Urinary bladder (tissue), 4 donors: ENCODE measurements around the gene SLX9. TPM values are rescaled to one million over a fixed set of nuclear protein-coding genes. Genes with fewer than 3 reads are reported as not detected.

Experiments
- DNase-seq: peaks from one replicate; pipeline ENCODE4 v3.0.0-alpha.2; 2015; ENCODE audit errors: extremely low spot score
- H3K27ac ChIP-seq: one replicate; pipeline ENCODE4 v1.5.1; 2013; ENCODE audit warnings: low read depth, mild to moderate bottlenecking, moderate library complexity
- H3K36me3 ChIP-seq: one replicate; pipeline ENCODE4 v1.6.1; 2013; ENCODE audit warnings: mild to moderate bottlenecking, moderate library complexity; ENCODE audit not compliant: insufficient read depth
- H3K4me1 ChIP-seq: one replicate; pipeline ENCODE4 v1.6.1; 2013; ENCODE audit warnings: mild to moderate bottlenecking, moderate library complexity; ENCODE audit not compliant: insufficient read depth
- H3K4me3 ChIP-seq: one replicate; pipeline ENCODE4 v1.5.1; 2013; ENCODE audit warnings: low read depth, low read length
- WGBS: extraction: QIAGEN DNeasy Blood & Tissue Kit; methylation state at CpG from one replicate; pipeline ENCODE4 v1.1.7; 2013; 5-methylcytosine and 5-hydroxymethylcytosine counted together
- polyA plus RNA-seq: library from polyadenylated mRNA; stranded (reverse); fragments of 200-250 nt; gene quantifications from one replicate; pipeline ENCODE4 v1.2.3, GENCODE V29; 2013
- total RNA-seq: library from RNA; depleted of rRNA; stranded (reverse); fragments of >200 nt; gene quantifications from one replicate; pipeline ENCODE4 v1.2.3, GENCODE V29; 2014
- donor health status: healthy with polysubstance abuse.
- donor health status: healthy.

The SLX9 gene
- total and polyA plus RNA-seq, 2 donors, result 7.1 to 35.7 TPM

DNA sequence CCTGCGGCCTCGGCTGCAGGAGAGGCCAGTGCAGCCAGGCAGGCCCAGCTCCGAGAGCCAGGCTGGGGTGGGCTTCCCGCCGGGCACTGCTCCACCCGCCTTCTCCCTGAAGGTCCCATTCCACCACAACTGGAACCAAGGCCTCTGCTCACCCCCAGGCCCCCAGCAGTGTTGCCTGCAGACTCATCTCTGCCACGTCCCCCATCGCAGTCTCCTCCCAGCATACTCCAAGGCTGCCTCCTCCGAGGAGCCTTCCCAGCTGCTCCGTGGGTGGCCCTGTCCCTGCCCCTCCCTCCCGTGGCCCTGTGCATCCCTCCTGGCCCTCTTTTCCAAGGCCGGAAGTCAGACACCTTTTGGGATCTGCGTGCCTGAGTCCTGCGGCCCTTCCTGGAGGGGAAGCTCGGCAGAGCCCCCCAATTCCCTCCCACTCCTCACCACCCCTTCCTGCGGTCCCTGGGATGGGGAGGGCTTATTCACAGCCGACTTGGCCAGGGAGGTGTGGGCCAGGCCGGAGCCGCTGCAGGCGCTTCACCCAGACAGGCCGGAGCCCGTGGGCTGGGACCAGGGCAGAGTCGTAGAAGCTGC lies 47.6 kb downstream of the SLX9 start:
- Histone ChIP-seq H3K4me1 (no peaks in the 10 kb centered on the region), H3K27ac (no peak overlapping the region)
- DNase-seq, result no peak

GRCh38 chr21:44987886-44988606 lies 48.2 kb downstream of the SLX9 start:
- H3K4me3 ChIP-seq, result no peak overlapping the region
- H3K4me1 ChIP-seq, result no peaks in the 10 kb centered on the region
- no peak for DNase-seq
- no peaks in the 10 kb centered on the region for H3K36me3 ChIP-seq
- 73% methylated on average over 37 of the region's 37 CpGs for WGBS
- no peak overlapping the region for H3K27ac ChIP-seq

More for the DNA sequence above, 47.6 kb downstream of the SLX9 start:
- 68% methylated on average over 23 of the region's 23 CpGs for WGBS
- Histone ChIP-seq H3K4me3 (no peak overlapping the region), H3K36me3 (no peaks in the 10 kb centered on the region)

GRCh38 chr21:44988607-44989536 lies 49.0 kb downstream of the SLX9 start:
- no peak for DNase-seq
- no peak overlapping the region for H3K4me3 ChIP-seq
- 75% methylated on average over 20 of the region's 20 CpGs for WGBS
- H3K27ac ChIP-seq, result no peak overlapping the region
- no peaks in the 10 kb centered on the region for H3K36me3 ChIP-seq
- no peaks in the 10 kb centered on the region for H3K4me1 ChIP-seq

DNA sequence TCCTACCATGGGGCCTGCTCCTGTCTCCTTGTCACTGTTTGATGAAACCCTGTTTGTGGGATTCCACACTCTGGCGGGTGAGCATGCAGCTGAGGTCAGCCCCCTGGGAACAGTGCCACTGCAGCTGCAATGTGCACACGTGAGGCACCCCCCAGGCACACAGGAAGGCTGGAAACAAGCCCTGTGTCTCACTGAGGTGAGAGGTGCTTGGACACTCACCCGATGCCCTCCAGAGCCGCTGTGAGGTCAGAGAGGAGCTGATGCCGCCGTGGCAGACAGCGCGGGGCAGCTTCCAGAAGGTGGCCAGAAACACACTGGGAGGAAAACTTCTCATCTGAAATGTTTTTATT lies 49.7 kb downstream of the SLX9 start:
- DNase-seq, result no peak
- no peak overlapping the region for H3K27ac ChIP-seq

DNA sequence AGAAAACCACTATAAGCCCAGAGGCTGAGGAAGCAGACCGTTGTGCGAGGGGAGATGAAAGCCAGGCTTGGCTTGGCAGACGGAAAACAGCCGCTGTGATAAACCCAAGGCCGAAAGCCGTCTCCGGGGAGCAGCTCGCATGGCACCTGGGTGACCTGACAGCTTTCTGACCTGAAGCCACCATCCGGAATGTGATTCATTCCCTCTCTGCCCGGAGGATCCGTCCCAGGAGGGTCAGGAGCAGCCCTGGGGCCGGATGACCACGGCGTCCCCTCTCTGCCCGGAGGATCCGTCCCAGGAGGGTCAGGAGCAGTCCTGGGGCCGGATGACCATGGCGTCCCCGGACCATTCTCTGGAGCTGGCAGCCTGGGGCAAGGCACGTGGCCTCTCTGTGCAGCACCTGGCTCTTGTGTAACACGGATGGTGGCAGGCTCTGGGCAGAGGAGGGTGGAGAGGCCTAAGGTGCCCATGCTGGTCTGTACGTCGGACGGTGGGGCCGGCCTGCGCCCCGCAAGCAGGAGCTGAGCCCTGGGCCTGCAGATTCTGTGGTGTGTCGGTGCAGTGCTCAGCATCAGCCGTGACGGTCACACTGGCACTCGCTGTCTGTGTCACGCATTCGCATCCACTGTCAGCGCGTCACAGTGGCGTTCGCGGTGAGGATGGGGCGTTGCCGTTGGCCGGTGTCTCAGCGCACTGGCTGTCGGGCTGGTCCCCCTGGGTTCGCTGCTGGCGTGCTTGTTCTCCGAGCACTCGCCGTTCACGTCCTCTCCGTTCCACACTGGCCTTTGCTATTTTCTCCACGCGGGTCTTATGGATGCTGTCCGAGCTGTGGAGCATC lies 50.3 kb downstream of the SLX9 start:
- no peak overlapping the region for H3K4me3 ChIP-seq
- DNase-seq, result no peak
- H3K27ac ChIP-seq, result no peak overlapping the region
- no peaks in the 10 kb centered on the region for H3K36me3 ChIP-seq
- no peaks in the 10 kb centered on the region for H3K4me1 ChIP-seq
- 72% methylated on average over 53 of the region's 53 CpGs for WGBS

More for the DNA sequence above, 49.7 kb downstream of the SLX9 start:
- H3K4me3 ChIP-seq, result no peak overlapping the region
- no peaks in the 10 kb centered on the region for H3K36me3 ChIP-seq
- 41% methylated on average over 8 of the region's 8 CpGs for WGBS
- no peaks in the 10 kb centered on the region for H3K4me1 ChIP-seq

GRCh38 chr21:44990921-44991320 lies 51.1 kb downstream of the SLX9 start:
- H3K4me1 ChIP-seq, result no peaks in the 10 kb centered on the region
- no peak for DNase-seq
- no peak overlapping the region for H3K4me3 ChIP-seq
- H3K27ac ChIP-seq, result no peak overlapping the region
- H3K36me3 ChIP-seq, result no peaks in the 10 kb centered on the region
- WGBS, result 81% methylated on average over 13 of the region's 13 CpGs

- no peak for DNase-seq
- no peak overlapping the region for H3K27ac ChIP-seq
- WGBS, result 30% methylated on average over 38 of the region's 38 CpGs
Observed at GRCh38 chr21:44991538-44992483, 52.0 kb downstream of the SLX9 start.

DNA sequence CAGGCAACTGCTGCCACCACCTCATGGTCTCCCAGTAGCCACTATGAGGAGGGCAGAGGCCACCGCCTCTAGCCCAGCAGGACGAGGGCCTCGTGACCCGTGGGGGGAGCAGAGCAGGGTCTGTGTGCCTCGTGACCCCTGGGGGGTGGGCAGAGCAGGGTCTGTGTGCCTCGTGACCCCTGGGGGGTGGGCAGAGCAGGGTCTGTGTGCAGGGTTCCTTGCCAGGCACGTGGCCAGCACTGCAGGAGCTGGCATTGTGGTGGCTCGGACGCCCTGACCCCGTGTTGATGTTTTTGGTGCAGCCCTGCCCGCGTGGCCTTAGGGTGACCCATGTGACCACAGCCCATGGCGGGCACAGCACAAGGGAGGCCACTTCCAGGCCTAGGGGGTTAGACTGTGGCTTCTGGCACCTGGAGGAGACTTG lies 52.8 kb downstream of the SLX9 start:
- no peaks in the 10 kb centered on the region for H3K36me3 ChIP-seq
- DNase-seq, result no peak
- no peaks in the 10 kb centered on the region for H3K4me1 ChIP-seq
- no peak overlapping the region for H3K4me3 ChIP-seq
- 85% methylated on average over 13 of the region's 13 CpGs for WGBS
- no peak overlapping the region for H3K27ac ChIP-seq

More at GRCh38 chr21:44991538-44992483, 52.0 kb downstream of the SLX9 start:
- Histone ChIP-seq H3K4me1 (no peaks in the 10 kb centered on the region), H3K36me3 (no peaks in the 10 kb centered on the region), H3K4me3 (no peak overlapping the region)

- no peak for DNase-seq
- WGBS, result 89% methylated on average over 20 of the region's 20 CpGs
Observed at GRCh38 chr21:44993321-44994046, 53.7 kb downstream of the SLX9 start.

DNA sequence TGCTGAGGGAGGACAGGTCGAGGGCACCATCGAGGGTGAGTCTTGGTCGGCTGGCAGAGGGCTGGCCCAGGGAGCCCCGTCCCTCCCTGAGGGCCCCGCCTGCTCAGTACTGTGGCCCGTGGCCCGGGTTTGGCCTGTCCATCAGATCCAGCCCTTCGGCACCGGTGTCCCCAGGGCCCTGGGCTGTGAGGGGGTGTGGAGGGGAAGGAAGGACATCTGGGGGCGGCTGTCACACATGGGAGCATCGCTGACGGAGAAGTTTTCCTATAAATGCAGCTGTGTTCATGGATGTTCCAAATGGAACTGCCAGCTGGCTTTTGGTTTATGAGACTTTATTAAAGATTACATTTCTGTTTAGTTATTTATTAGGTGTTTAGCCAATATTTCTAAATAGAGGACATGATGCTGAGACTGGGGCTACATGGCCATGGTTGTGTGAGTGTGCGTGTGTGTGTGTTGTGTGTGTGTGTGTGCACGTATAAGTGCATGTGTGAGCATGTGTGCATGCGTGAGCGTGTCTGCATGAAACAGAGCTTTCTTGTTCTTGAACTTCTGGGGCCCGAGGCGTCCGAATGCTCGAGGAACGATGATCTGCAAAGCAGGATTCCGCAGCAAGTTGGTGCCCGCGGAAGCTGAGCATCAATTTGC lies 54.3 kb downstream of the SLX9 start:
- no peak overlapping the region for H3K27ac ChIP-seq
- no peaks in the 10 kb centered on the region for H3K4me1 ChIP-seq
- no peak overlapping the region for H3K4me3 ChIP-seq
- no peak for DNase-seq
- 46% methylated on average over 24 of the region's 24 CpGs for WGBS
- no peaks in the 10 kb centered on the region for H3K36me3 ChIP-seq

More at GRCh38 chr21:44993321-44994046, 53.7 kb downstream of the SLX9 start:
- Histone ChIP-seq H3K36me3 (no peaks in the 10 kb centered on the region), H3K4me1 (no peaks in the 10 kb centered on the region), H3K4me3 (no peak overlapping the region), H3K27ac (no peak overlapping the region)

DNA sequence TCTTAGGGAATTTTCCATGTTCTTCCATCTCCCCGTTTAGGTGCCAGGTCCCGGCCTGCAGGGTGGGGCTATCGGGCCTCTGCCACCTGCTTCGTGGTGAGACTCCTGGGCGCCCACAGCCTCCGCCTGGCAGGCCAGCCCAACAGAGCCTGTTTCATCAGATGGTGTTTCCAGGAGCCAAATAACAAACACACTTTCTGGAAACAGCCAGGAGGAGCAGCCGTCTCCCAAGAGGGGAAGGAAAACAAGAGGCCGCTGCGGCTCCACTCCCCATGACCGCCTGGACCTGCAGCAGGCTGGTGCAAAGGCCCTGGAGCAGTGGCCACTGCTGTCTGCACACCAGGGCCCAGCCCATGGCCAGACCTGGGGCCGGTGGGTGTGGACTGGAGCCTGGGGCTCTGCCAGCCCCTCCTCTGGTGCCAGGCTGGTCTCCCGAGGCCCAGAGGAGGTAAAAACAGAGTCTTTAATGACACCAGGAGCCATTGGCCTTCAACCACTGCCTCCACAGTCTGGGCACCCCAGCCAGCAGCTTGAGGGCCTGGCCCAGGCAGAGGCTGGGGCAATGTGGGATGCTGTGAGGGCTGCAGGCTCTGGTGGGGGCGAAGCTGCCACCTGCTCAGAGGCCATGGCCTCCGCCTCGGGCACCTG lies 55.0 kb downstream of the SLX9 start:
- no peaks in the 10 kb centered on the region for H3K4me1 ChIP-seq
- H3K27ac ChIP-seq, result no peak overlapping the region
- no peaks in the 10 kb centered on the region for H3K36me3 ChIP-seq
- no peak overlapping the region for H3K4me3 ChIP-seq
- WGBS, result 63% methylated on average over 15 of the region's 15 CpGs
- DNase-seq, result no peak
